Limb (tissue), 2 donors: ENCODE measurements around the gene GTF2E1.
A peak's percentile ranks its signal among the peaks of the same experiment; 100 is the strongest.
"Not testable (repeated sequence)": the region's sequence is repeated elsewhere in the genome, so short reads cannot be mapped to it uniquely, and the experiment has no call there.

Experiments
- DNase-seq, 2 donors: peaks; one replicate each; pipeline ENCODE4 v3.0.0-alpha.2; 2016; ENCODE audit errors: extremely low spot score in 2 of 2

Gene GTF2E1

DNA sequence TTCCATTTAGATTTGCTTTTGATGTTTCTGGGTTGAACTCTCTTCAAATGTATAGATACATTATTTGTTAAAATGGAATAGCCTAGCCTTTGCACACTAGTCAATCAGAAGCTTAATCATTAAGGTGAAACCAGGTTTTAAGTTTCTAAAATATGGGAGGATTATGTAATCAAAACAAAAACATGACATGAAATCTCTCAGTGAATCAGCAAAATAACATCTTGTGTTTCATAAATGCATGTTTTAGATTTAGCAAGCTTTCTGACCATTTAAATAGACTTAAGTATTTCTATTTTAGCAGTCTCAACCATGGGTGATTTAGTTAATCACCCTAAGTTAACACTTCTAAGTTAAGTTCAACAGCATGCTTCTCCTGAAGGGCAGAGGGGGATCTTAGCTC is 11.3 kb downstream of the GTF2E1 start:
- no peak for DNase-seq

DNA sequence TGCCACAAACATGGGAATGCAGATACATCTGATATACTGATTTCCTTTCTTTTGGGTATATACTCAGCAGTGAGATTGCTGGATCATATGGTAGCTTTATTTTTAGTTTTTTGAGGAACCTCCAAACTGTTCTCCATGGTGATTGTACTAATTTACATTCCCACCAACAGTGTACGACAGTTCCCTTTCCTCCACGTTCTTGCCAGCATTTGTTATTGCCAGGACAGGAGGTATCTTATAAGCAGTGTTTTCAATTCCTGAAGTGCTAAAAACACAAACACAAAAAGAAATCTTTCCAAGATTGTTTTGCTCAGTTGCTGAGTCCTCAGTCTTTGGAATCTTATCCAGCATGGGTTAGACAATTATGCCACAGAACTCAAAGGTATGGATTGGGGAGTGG is 13.5 kb downstream of the GTF2E1 start:
- DNase-seq = no peak

DNA sequence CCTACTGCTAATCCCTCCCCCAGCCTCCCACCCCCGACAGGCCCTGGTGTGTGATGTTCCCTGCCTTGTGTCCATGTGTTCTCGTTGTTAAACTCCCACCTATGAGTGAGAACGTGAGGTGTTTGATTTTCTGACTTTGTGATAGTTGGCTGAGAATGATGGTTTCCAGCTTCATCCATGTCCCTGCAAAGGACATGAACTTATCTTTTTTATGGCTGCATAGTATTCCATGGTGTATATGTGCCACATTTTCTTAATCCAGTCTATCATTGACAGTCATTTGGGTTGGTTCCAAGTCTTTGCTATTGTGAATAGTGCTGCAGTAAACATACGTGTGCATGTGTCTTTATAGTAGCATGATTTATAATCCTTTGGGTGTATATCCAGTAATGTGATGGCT is 16.0 kb downstream of the GTF2E1 start:
- DNase-seq = not testable (repeated sequence)

DNA sequence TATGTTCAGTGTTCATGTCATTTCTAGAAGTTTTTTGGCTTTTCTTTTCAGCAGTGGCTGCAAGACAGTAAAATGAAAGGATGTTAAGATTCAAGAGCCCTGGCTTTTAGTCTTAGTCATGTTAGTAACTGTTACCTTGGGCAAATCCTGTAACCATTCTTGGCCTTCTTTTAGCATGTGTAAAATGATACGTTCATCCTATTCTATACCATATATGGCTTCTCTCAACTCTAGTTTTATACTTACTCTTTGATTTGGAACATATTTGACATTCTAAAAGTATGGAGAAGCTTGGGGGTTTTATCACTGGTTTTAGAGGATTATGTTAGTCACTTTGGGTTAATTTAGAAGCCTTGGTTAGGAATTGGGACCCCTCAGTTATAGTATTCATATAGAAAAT is 20.1 kb downstream of the GTF2E1 start:
- DNase-seq = no peak

DNA sequence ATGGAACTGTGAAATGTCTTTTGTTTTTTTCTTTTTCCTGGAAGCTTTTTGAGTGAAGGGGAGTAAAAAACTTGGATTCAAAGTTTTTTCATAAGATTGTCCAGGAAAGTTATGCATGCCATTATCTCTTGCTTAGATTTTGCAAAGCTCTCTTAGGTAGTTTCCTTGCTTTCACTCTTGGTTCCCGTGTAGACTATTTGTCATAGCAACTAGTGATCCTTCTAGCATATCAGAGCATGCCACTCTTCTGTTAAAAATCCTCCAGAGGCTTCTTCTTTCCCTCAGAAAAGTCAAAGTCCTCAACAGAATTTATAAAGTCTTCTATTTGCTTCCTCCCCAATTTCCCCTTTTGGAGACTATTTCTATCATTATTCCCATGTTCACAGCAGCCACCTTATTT is 21.1 kb downstream of the GTF2E1 start:
- no peak for DNase-seq

DNA sequence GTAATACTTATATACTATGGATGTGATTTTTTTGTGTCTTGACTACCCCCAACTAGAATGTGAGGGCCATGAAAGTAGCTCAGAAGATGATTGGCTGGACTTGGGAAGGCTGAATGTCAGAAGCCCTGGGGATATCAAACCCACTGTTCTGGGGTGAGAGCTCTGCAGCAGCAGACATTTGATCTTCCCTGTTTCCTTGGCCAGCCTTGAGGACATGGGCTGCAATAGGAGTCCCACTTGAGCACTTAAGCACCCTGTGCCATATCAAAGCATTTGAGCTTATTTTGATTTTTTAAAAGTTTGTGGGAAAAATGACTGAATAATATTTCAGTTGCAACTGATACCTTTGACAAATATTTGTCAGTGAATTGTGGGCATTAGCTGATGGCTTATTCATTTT is 21.7 kb downstream of the GTF2E1 start:
- DNase-seq = no peak

DNA sequence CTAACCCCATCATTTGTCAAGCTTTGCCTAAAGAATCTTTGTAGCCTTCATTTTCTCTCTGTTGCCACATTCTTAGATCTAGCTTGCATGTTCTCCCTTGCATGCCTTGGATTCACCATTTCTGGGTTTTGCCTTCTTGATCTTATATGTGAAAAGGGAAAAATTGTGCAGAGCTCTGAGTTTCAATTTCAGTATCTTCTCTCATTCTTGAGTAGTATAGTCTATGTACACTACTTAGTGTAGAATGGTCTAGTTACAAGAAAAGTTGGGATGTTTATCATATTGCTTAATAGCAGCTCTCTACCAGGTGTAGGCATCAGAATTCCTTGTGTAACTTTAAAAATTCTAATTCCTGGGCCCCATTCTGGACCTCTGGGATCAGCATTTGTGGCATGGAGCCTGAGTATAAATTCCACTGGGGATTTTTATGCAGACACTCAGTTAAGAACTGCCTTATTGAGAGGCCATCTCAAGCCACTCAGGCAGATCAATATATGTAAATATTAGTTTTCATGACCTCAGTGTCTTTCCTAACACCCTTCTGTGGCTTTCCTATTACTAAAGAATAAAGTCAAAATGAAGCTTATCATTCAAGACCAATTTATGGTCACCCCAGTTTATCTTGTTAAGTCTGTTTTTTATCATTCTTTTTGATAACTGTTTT is 23.4 kb downstream of the GTF2E1 start:
- DNase-seq = no peak

DNA sequence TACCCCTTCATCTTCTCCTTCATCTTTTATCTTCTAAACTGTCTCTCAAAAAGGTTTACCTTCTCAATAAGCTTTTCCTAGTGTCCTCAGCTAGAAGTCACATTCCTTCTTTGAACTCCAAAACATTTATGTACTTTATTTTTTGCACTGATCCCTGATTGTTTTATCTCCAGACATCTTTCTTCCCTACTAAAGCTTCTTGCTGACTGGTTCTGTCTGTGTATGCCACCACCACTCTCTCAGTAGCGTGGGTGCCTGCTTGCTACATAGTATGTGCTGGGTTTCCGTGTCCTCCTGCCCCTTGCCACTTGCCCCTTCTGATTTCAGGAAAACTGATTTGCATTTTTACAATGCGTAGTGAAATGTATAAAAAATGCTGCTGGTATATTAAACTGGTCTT is 24.0 kb downstream of the GTF2E1 start:
- DNase-seq = no peak

DNA sequence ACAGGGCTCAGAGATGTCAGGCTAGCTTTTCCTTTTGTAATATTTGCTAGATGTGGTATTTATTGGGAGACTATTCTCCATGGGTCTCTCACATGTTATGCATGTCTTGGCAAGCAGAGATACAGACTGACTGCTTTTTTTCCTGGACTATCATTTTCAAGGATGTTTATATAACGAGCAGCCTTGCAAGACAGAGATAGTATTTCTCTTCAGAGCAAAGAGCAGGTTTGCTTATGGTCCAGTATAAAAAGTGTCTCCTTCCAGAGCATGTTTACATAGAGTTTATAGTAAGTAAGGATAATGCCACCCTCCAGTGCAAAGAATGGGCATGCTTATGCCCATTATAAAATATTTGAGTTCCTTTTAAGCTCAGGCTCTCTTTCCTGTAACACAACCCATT is 24.6 kb downstream of the GTF2E1 start:
- DNase-seq = no peak

DNA sequence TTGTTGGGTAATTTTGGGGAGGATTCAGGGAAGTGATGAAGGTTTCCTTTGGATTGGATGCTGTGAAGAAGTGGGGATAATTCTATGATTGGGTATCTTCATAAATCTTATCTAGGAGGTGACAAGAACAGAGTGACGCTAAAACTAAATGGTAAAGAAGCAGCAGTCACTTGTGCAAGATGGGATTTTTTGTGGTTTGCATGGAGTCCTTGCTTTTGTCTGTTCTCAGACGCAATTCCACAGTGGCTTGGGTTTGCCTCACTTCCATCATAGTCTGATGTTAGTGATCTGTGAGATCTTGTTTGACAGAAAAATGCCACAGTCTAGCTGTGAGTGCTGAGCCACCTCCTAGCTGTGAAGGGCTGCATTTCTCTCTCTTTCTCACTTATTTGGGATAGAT is 26.9 kb downstream of the GTF2E1 start:
- DNase-seq = no peak

DNA sequence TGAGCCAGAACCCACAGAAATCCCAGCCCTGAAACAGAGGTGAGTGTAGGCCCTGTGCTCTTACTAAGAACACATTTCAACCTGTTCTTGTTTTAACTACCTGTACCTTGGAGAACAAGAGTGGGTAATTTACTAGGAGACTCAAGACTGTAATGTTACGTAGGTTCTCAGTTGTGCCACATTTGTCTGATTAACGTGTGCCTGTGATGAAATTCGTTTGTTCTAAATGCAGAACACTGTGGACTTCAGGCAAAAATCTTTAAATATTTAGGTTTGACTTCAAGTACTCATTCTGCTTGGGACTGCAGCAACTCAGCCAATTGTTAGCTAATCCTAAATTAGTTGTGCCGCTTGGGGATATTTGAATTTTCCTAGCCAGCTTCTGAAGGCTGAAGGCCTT is 28.3 kb downstream of the GTF2E1 start:
- no peak for DNase-seq

DNA sequence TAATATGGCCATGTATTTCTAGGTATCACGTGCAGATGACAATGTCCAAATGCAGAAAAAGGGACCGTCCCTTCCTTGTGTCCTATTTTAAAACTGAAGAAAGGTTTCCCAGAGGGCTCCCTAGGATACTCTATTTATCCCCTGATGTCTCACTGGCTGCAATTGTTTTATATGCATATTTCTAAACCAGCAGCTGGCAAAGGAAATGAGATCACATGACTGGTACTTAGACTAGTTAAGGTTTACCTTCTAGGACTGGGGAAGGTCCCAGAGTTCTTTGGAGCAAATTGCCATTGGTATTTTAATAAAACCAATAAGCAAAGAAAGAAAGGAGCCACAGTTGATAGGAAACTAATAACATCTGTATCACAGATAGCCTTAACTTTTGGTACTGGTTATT is 29.5 kb downstream of the GTF2E1 start:
- no peak for DNase-seq

DNA sequence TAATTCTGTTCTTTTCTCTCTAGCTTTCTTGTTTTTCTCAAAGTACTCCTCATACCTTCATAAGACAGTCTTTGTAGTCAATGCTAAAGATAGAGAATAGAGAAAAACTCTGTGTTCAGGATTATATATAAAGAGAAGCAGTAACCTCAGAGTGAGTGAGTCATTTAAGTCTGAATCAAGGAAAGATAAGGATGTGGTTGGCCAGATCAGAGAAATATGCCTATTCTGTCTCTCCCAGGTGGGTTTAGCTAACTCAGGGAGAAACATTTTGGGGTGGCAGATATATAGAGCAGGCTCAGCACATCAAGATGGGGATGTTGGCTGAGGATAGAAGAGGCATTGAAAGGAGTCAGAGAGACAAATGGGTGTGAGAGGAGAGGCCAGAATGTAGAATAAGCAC is 31.4 kb downstream of the GTF2E1 start:
- no peak for DNase-seq

DNA sequence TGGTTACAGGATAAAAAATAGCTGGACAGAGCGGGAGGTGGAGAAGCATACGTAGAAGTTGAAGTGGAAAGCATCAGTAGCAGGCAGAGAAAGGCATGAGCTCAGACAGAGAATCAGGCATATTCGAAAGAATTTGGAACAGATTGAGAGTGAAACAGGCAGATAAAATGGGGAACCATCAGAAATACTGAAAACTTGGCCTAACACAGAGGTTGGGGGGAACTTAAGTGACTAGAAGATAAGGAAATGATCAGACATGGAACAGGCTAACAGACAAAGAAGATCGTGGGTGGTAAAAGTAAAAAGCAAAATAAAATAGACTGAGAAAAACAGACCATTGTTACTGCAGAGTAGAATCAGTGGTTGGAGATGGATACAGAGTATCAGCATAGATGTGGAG is 32.9 kb downstream of the GTF2E1 start:
- no peak for DNase-seq

DNA sequence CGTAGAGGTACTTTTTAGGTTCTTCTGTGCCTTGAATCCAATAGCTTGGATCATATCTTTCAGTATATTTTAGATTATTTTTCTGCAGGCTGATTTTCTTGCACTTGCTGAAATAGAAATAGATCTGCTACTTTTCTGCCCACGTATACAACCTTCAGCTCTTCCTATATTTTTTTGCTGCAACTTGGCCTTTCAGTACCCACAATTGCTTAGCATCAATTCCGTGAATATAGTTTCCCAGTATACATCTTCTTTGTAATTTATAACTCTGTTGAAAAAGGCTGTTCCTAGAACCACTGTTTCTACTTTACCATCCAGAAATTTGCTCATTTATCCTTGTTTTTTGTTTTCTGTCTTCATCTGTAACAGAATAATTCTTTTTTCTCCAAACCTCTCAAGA is 36.2 kb downstream of the GTF2E1 start:
- DNase-seq = no peak

DNA sequence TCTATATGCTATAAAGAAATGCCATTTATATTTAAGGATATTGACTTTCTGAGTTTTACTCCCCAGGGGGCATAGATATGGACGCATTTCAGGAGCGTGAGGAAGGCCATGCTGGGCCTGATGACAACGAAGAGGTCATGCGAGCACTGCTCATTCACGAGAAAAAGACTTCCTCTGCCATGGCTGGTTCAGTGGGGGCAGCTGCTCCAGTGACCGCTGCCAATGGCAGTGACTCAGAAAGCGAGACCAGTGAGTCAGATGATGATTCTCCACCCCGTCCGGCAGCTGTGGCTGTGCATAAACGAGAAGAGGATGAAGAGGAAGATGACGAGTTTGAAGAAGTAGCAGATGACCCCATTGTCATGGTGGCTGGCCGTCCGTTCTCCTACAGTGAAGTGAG is 38.4 kb downstream of the GTF2E1 start:
- DNase-seq = no peak

DNA sequence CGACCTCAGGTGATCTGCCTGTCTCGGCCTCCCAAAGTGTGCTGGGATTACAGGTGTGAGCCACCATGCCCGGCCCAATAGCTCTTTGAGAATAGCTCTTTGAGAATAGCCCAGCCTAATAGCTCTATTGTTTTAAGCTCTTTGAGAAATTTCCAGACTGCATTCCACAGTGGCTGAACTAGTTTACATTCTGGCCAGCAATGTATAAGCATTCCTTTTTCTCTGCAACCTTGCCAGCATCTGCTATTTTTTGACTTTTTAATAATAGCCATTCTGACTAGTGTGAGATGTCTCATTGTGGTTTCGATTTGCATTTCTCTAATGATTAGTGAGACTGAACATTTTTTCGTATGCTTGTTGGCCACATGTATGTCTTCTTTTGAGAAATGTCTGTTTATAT is 43.3 kb downstream of the GTF2E1 start:
- not testable (repeated sequence) for DNase-seq

DNA sequence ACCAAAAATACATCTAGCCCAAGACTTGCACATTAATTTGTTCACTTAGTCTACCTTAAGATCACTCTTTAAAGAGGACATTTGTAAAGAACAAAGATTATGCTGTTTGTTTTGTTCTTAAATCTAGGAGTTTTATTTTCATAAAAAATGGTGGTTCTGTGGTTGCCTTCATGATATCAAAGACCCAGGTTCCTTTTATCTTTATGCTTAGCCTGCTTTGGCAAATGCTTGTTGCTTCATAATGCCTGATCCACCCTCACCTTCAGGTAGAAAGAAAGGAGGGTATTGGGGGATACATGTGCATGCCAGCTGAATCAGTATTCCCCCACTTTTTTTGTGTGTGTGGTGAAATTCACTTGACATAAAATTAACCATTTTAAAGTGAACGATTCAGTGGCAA is 48.5 kb downstream of the GTF2E1 start:
- no peak for DNase-seq

DNA sequence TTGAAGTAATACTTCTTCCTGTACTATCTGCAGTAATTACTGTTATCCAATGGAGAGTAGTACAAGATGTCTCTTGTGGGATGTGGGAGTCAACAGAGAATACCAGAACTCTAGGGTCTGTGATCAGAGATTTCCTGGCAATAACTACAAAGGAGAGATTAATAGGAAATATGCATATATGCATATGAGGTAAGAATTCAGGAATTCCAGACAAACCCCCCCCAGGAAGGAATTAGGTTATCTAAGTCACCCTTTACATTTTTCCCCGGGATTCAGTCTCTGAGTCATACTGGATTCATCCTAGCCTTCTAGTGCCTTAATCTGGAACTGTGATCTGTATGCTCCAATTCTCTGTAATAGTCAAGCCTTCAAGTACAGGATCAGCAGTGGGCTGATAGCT is 49.4 kb downstream of the GTF2E1 start:
- DNase-seq = no peak

DNA sequence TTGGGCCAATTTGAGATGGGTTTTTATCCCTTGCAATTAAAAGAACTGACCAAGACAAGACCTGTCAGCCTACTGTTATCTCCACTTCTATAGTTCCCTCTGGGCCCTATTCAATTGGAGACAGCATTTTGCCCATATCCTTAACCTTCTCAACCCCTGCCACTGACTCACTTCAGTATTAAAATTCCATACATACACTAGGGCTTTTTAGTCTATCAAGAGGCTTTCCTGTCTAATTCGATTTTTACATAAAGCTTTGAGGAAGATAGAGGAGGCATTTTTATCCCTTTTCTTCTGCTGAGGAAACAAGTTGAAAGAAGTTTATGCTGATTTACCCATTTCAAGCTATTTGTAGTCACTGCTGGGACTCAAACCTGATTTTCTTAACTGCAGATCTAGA is 51.1 kb downstream of the GTF2E1 start:
- no peak for DNase-seq

DNA sequence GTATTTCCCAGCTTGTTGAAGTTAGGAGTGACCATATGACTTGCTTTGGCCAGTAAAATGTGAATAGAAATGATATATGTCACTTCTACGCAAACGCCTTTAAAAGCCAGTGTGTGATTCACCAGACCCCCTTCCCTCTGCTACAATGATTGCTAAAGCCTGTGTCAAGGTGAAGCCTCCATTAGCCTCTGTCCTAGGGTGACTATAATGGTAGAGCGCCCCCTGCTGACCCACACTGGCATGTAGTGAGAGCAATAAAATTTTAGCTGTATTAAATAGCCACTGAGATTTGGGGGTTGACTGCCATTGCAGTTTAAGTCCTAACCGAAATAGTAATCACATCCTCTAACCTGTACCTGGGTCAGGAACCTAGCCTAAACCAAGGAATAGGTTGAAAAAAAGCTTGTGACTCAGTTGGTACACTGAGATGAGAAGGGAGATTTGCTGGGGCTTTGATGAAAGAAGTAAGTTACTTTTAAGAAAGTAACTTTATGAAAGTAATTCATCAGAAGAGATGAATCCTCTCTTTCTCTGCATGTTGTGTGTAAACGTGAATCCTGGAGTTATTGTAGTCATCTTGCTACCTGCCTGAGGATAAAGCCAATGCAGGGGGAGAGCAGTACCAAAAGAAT is 52.6 kb downstream of the GTF2E1 start:
- peak; percentile 29 to 72 for DNase-seq

DNA sequence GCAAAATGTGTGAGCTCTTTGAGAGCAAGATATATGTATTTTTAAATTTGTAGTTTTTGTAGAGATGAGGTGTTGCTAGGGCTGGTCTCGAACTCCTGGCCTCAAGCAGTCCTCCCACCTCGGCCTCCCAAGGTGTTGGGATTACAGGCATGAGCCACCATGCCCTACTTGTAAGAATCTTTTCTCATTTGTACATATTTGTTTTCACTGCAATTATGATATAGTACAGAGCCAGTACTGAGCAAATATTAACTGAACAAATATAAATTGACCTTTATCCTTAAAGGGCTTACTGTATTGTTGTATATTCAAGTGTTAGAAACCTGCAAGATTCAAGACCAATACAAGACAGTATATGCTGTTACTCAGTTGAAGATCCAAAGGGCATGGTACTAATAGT is 53.4 kb downstream of the GTF2E1 start:
- no peak for DNase-seq

DNA sequence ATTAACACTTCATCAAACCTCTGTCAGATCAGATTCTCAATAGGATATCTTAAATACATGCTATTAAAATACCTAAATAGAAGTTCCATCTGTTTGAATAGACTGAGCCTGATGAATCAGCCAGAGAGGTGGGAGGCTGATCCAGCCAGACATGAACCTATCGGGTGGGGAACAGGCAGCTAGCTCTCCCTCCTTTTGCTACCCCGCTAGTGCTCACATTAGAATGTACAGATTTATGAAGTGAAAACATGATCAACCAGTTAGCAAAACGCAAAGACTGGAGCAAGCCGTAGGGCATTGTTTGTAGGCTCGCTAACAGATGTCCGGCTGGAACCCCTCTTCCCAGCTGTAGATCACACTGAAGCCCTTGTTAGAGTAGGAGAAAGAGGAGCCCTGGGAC is 54.4 kb downstream of the GTF2E1 start:
- no peak for DNase-seq

DNA sequence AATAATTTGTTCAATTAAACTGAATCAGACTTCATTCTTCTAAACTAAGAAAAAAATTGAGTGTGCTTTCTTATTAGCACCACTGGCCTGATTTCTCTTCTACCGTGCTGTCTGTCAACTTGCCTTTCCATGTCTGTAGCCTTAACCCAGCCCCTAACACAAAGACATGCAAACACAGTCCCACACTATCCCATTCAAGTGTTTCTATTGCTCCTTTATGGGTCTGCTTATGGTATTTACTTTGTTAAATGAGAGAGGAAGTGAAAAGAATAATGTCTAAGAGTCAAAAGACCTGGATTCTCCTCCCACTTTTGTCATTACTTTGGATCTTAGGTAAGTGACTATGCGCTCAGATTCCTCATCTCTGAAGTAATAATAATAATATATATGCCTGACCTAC is 55.3 kb downstream of the GTF2E1 start:
- no peak for DNase-seq
